ENCODE data around the gene PAK1IP1. TPM values are rescaled to one million over a fixed set of nuclear protein-coding genes. Genes with fewer than 3 reads are reported as not detected.
A peak's percentile ranks its signal among the peaks of the same experiment; 100 is the strongest.

The PAK1IP1 gene
- total RNA-seq, 1 donor from 2014 or later: 11.2 TPM

DNA sequence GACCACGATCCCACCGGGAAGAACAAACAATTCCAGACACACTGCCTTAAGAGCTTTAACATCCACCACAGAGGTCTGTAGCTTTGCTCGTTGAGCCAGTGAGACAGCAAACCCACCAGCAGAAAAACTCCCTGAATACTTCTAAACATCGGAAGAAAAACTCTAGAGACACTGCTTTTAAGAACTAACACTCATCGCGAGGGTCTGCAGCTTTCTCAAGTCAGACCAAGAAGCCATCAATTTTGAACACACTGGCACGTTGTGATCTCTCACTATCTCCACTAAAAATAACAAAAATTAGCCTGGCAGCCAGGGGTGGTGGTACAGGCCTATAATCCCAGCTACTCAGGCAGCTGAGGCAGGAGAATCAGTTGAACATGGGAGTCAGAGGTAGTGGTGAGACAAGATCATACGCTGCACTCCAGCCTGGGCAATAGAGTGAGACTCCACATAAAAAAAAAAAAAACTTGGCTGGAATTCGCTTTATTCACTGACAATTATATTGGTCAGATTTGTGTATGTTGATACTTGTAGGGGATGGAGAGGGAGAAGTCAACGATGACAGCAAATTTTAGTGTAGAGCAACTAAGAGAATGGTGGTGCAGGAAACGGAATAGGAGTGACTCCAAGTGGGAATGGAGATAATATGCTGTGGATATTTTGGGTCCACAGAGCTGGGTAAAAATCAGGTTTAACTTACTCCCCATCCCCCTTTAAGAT is 27.2 kb downstream of the PAK1IP1 start:
- Histone ChIP-seq H3K9me3 (replicated peaks) (peaks cover 4% of the 10 kb centered on the region), H3K27me3 (ENCODE audit: low read depth) (no peaks in the 10 kb centered on the region), H3K4me3 (peak overlapping the region; percentile 72), H3K36me3 (peaks cover 18% of the 10 kb centered on the region), H3K4me1 (peaks cover 68% of the 10 kb centered on the region), H3K27ac (replicated peaks) (peak overlapping the region; percentile 92)
- no peak for DNase-seq
- TF ChIP-seq CTCF (IDR thresholded peaks at IDR 0.05; ENCODE audit: borderline replicate concordance): no peak
- intact Hi-C loops (cut with micrococcal nuclease): no loop called here

DNA sequence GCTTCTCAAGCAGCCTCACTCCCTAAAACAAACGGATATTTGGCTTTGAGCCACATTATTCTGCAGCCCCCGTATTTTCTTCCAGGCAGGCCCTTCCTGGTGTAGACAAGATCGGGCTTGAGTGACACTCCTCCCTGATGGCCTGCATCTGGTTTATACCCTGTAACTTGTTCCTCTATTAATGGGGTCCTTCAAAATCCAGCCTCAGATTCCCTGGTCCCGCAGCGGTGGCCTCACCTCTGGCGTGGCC is 27.7 kb downstream of the PAK1IP1 start:
- Histone ChIP-seq H3K9me3 (replicated peaks) (peaks cover 4% of the 10 kb centered on the region), H3K4me1 (peaks cover 68% of the 10 kb centered on the region), H3K36me3 (peaks cover 23% of the 10 kb centered on the region), H3K27me3 (ENCODE audit: low read depth) (no peaks in the 10 kb centered on the region), H3K4me3 (peak overlapping the region; percentile 72), H3K27ac (replicated peaks) (peak overlapping the region; percentile 92)
- no peak for TF ChIP-seq CTCF (IDR thresholded peaks at IDR 0.05; ENCODE audit: borderline replicate concordance)
- intact Hi-C loops (cut with micrococcal nuclease): no loop called here
- DNase-seq: no peak

GRCh38 chr6:10722820-10723566 is 28.2 kb downstream of the PAK1IP1 start, which contains the start of gene TMEM14C:
TMEM14C (plus strand) TSS chr6:10723070; CDS start chr6:10724614, 1,544 bp downstream.
- no peaks in the 10 kb centered on the region for H3K27me3 ChIP-seq (ENCODE audit: low read depth)
- peaks cover 68% of the 10 kb centered on the region for H3K4me1 ChIP-seq
- peaks cover 26% of the 10 kb centered on the region for H3K36me3 ChIP-seq
- peak; percentile 100 for DNase-seq
- peak within 1 kb of the TSS; percentile 92 for H3K27ac ChIP-seq (replicated peaks)
- peaks cover 4% of the 10 kb centered on the region for H3K9me3 ChIP-seq (replicated peaks)
- peak within 1 kb of the TSS; percentile 72 for H3K4me3 ChIP-seq
- intact Hi-C loops (cut with micrococcal nuclease): no loop called here
- TF ChIP-seq CTCF (IDR thresholded peaks at IDR 0.05; ENCODE audit: borderline replicate concordance): no peak

GRCh38 chr6:10723567-10723881 is 28.8 kb downstream of the PAK1IP1 start:
- intact Hi-C loops (cut with micrococcal nuclease): no loop called here
- Histone ChIP-seq H3K4me3 (peak overlapping the region; percentile 72), H3K27me3 (ENCODE audit: low read depth) (no peaks in the 10 kb centered on the region), H3K4me1 (peaks cover 68% of the 10 kb centered on the region), H3K9me3 (replicated peaks) (no peaks in the 10 kb centered on the region), H3K27ac (replicated peaks) (peak overlapping the region; percentile 92), H3K36me3 (peaks cover 31% of the 10 kb centered on the region)
- no peak for DNase-seq
- TF ChIP-seq CTCF (IDR thresholded peaks at IDR 0.05; ENCODE audit: borderline replicate concordance): no peak

- H3K27ac ChIP-seq (replicated peaks): no peak overlapping the region
- H3K4me1 ChIP-seq: peaks cover 68% of the 10 kb centered on the region
- H3K9me3 ChIP-seq (replicated peaks): no peaks in the 10 kb centered on the region
- TF ChIP-seq CTCF (IDR thresholded peaks at IDR 0.05; ENCODE audit: borderline replicate concordance): no peak
- no peaks in the 10 kb centered on the region for H3K27me3 ChIP-seq (ENCODE audit: low read depth)
- no peak for DNase-seq
- intact Hi-C loops (cut with micrococcal nuclease): no loop called here
- H3K4me3 ChIP-seq: no peak overlapping the region
- H3K36me3 ChIP-seq: peaks cover 47% of the 10 kb centered on the region
These were observed 30.3 kb downstream of the PAK1IP1 start for GRCh38 chr6:10725044-10725443.
